ENCODE measurements around the gene AHNAK2.

Gene AHNAK2

DNA sequence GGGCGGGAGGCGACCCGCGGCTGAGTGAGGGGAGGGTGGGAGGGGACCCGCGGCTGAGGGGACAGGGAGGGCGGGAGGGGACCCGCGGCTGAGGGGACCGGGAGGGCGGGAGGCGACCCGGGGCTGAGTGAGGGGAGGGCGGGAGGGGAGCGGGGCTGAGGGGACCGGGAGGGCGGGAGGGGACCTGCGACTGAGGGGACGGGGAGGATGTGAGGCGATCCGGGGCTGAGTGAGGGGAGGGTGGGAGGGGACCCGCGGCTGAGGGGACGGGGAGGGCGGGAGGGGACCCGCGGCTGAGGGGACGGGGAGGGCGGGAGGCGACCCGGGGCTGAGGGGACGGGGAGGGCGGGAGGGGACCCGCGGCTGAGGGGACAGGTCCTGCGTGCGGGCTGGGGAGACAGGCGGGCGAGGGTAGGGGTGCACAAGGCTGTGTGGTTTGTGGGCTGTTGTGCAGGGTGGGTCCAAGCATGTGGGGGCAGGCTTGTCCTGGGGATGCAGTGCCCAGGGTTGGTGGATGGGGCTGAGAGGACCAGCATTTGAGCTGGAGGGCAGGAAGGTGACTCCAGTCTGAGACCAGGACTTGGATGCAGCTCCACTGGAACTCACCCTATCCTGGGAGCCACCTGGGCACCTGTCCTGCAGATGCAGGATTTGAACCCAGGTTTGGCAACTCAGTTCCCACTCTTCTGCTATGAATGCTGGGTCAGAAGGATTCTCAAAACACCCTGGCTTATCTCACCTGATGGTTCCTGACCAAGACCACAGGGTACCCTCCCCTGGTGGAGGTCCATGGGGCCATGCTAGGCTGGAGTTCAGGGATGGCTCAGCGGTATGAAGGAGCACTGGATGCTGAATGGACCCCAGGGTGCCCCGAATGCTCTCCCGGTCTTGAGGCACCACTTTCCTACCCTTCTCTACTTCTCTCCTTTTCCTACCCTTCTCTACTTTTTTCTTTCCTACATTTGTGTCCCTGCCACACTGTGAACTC is 44.1 kb downstream of the AHNAK2 start:
- DNase-seq (ENCODE audit: low read depth), result no peak
- no peak overlapping the region for H3K4me3 ChIP-seq (ENCODE audit: low read depth, low read length)
- TF ChIP-seq, protein P1, sequence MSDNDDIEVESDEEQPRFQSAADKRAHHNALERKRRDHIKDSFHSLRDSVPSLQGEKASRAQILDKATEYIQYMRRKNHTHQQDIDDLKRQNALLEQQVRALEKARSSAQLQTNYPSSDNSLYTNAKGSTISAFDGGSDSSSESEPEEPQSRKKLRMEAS (IDR thresholded peaks at IDR 0.05; ENCODE audit: low read depth, low read length), result no peak
- TF ChIP-seq MYC (IDR thresholded peaks at IDR 0.05; ENCODE audit: low read depth, low read length) (no peak), POLR2A (IDR thresholded peaks at IDR 0.05; ENCODE audit: extremely low read depth, insufficient read length) (no peak)
- TF ChIP-seq, protein P2, sequence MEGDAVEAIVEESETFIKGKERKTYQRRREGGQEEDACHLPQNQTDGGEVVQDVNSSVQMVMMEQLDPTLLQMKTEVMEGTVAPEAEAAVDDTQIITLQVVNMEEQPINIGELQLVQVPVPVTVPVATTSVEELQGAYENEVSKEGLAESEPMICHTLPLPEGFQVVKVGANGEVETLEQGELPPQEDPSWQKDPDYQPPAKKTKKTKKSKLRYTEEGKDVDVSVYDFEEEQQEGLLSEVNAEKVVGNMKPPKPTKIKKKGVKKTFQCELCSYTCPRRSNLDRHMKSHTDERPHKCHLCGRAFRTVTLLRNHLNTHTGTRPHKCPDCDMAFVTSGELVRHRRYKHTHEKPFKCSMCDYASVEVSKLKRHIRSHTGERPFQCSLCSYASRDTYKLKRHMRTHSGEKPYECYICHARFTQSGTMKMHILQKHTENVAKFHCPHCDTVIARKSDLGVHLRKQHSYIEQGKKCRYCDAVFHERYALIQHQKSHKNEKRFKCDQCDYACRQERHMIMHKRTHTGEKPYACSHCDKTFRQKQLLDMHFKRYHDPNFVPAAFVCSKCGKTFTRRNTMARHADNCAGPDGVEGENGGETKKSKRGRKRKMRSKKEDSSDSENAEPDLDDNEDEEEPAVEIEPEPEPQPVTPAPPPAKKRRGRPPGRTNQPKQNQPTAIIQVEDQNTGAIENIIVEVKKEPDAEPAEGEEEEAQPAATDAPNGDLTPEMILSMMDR (IDR thresholded peaks at IDR 0.05; ENCODE audit: low read depth, low read length), result no peak

DNA sequence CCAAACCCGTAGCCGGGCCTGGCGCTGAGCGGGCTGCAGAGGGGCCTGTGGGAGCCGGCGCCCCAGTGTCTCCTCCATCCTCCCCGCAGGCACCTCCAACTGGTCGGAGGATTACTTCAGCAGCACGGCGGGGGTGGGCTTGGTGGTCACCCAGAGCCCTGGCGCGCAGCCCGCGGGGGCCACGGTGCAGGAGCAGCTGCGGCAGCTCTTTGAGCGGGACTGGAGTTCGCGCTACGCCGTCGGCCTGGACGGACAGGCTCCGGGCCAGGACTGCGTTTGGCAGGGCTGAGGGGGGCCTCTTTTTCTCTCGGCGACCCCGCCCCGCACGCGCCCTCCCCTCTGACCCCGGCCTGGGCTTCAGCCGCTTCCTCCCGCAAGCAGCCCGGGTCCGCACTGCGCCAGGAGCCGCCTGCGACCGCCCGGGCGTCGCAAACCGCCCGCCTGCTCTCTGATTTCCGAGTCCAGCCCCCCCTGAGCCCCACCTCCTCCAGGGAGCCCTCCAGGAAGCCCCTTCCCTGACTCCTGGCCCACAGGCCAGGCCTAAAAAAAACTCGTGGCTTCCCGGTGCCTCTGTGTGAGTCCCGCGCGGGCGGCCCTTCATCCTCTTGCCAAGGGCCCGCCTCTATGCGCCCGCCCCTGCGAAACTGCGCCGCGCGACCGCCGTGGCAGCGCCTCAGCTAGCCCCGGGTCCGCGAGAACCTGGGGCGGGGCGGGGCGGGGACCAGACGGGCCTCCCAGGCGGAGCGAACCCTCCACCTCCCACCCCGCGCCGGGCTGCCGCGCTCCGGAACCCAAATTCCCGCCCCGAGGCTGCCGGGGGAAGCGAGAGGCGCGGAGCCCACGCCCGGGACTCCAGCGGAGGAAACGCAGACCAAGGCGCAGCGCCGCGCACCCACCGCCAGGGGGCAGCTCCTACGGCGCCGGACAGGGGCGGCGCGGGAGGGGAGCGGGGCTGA is 45.2 kb downstream of the AHNAK2 start:
- TF ChIP-seq, protein P2 (IDR thresholded peaks at IDR 0.05; ENCODE audit: low read depth, low read length), result peak; percentile 52
- no peak for TF ChIP-seq POLR2A (IDR thresholded peaks at IDR 0.05; ENCODE audit: extremely low read depth, insufficient read length)
- DNase-seq (ENCODE audit: low read depth), result peak; percentile 74
- no peak overlapping the region for H3K4me3 ChIP-seq (ENCODE audit: low read depth, low read length)

DNA sequence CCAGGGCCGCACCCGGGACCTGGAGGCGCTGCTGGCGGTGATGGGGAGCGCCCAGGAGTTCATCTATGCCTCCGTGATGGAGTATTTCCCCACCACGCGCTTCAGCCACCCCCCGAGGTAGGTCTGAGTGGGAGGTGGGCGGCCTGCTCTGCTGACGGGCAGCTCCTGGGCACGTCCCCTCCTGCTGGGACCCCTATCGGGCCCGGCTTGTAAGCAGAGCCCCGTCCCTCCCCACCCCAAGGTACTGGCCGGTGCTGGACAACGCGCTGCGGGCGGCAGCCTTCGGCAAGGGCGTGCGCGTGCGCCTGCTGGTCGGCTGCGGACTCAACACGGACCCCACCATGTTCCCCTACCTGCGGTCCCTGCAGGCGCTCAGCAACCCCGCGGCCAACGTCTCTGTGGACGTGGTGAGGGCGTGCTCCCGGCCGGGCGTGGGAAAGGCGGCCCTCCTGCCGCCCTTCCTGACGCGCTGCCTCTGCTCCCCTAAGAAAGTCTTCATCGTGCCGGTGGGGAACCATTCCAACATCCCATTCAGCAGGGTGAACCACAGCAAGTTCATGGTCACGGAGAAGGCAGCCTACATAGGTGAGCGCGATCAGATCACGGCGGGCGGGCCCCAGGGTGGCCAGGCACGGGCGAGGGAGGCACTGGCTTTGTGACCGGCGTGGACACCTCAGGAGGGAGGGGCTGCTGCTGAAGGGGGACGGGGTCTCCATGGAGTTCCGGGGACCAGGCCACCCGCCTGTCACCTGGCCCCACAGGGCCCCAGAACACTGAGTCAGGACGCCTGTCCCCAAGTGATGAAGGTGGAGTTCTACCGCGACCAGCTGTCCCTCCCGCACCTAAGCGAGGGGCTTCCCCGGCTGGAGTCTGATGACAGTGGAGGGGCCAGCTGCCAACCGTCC is 46.2 kb downstream of the AHNAK2 start:
- H3K4me3 ChIP-seq (ENCODE audit: low read depth, low read length), result no peak overlapping the region
- no peak for DNase-seq (ENCODE audit: low read depth)
- TF ChIP-seq POLR2A (IDR thresholded peaks at IDR 0.05; ENCODE audit: extremely low read depth, insufficient read length), result no peak
- TF ChIP-seq, protein P2 (IDR thresholded peaks at IDR 0.05; ENCODE audit: low read depth, low read length), result no peak
- TF ChIP-seq MYC (IDR thresholded peaks at IDR 0.05; ENCODE audit: low read depth, low read length), result no peak

DNA sequence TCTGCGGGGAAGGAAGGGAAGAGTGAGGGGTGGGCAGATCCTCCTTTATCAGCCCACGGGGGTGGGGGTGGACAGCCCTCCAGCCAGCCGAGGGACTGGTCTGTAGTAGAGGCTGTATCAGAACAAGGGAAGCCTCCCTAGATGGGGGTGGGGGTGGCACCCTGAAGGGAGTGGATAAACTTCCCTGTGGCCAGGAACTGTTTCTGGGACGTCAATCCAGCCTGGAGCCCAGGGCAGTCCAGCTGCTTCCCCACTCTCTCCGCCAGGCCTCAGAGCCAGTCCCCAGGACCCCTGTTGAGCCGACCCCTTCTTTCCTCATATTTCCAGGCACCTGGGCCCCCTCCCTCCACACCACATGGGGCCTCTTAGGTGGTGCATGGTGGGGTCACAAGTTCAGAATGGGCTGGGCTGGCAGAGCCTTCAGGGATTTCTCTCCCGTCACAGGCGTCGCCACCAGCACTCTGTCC is 46.8 kb downstream of the AHNAK2 start:
- TF ChIP-seq, protein P2 (IDR thresholded peaks at IDR 0.05; ENCODE audit: low read depth, low read length), result no peak
- TF ChIP-seq, protein P1 (IDR thresholded peaks at IDR 0.05; ENCODE audit: low read depth, low read length), result no peak
- TF ChIP-seq MYC (IDR thresholded peaks at IDR 0.05; ENCODE audit: low read depth, low read length) (no peak), POLR2A (IDR thresholded peaks at IDR 0.05; ENCODE audit: extremely low read depth, insufficient read length) (no peak)
- no peak overlapping the region for H3K4me3 ChIP-seq (ENCODE audit: low read depth, low read length)
- DNase-seq (ENCODE audit: low read depth), result no peak

DNA sequence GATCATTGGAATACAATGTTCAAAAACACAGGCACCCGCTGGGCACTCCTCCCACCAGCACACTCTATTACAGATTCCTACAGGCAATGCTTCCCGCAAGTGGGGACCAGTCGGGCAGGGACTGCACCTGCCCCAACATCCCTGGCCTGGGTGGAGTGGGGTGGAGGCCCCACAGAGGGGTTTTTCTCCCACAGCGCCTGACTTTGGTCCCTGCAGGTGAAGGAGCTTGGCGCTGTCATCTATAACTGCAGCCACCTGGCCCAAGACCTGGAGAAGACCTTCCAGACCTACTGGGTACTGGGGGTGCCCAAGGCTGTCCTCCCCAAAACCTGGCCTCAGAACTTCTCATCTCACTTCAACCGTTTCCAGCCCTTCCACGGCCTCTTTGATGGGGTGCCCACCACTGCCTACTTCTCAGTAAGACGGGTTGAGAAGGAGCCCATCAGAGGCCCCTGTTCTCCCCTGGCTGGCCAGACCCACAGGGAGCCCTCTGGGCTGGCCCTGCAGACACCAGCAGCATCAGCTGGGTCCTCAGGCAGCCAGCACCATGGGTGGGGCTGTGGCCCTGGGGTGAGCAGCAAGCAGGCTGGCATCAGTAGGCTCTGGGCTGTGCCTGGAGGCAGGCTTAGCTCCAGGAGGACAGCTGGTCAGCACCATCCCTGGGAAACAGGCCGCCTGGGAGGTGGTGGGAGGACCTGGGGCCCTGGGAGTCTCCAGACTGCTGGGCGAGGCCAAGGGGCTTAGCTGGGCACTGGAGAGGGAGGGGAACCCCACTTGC is 47.5 kb downstream of the AHNAK2 start:
- no peak overlapping the region for H3K4me3 ChIP-seq (ENCODE audit: low read depth, low read length)
- TF ChIP-seq, protein P1 (IDR thresholded peaks at IDR 0.05; ENCODE audit: low read depth, low read length), result no peak
- TF ChIP-seq, protein P2 (IDR thresholded peaks at IDR 0.05; ENCODE audit: low read depth, low read length), result no peak
- TF ChIP-seq MYC (IDR thresholded peaks at IDR 0.05; ENCODE audit: low read depth, low read length) (no peak), POLR2A (IDR thresholded peaks at IDR 0.05; ENCODE audit: extremely low read depth, insufficient read length) (no peak)
- no peak for DNase-seq (ENCODE audit: low read depth)

Measured in NB4 (cell line).